Testis (tissue), 3 donors: ENCODE data around the gene MAGEA9B. TPM values are rescaled to one million over a fixed set of nuclear protein-coding genes. Genes with fewer than 3 reads are reported as not detected.
"Not testable (repeated sequence)": the region's sequence is repeated elsewhere in the genome, so short reads cannot be mapped to it uniquely, and the experiment has no call there.

Source experiments
- DNase-seq: peaks from one replicate; pipeline ENCODE4 v3.0.0-alpha.2; 2019
- H3K27ac ChIP-seq, 2 donors: fragments of 200-600 bp; sonication (generic); one replicate each; pipeline ENCODE4 v1.5.1; 2019
- H3K27me3 ChIP-seq: fragments of 200-600 bp; sonication (generic); one replicate; pipeline ENCODE4 v1.5.1; 2019
- H3K36me3 ChIP-seq: fragments of 200-600 bp; sonication (generic); one replicate; pipeline ENCODE4 v1.5.1; 2017; ENCODE audit warnings: low read depth; ENCODE audit errors: missing control alignments
- H3K4me1 ChIP-seq: fragments of 200-600 bp; sonication (generic); one replicate; pipeline ENCODE4 v1.5.1; 2019
- H3K4me3 ChIP-seq, 2 donors: fragments of 200-600 bp; sonication (generic); one replicate each; pipeline ENCODE4 v1.5.1; 2017 to 2019
- H3K9me3 ChIP-seq: fragments of 200-600 bp; sonication (generic); one replicate; pipeline ENCODE4 v1.5.1; 2017
- CTCF ChIP-seq, 3 experiments: fragments of 450-650 bp in 2 of 3; fragments of 200-600 bp in 1 of 3; sonication (generic) in 1 of 3; IDR thresholded peaks; one replicate each; pipeline ENCODE4 v1.5.1; 2016 to 2019; ENCODE audit warnings: antibody characterized with exemption in 3 of 3, mild to moderate bottlenecking in 2 of 3, moderate library complexity in 1 of 3
- POLR2A ChIP-seq: fragments of 450-650 bp; IDR thresholded peaks from one replicate; pipeline ENCODE4 v1.6.1; 2017; ENCODE audit warnings: antibody characterized with exemption, mild to moderate bottlenecking, moderate library complexity
- WGBS, 2 donors: methylation state at CpG; one replicate each; pipeline ENCODE4 v1.1.5; 2018; 5-methylcytosine and 5-hydroxymethylcytosine counted together
- intact Hi-C: fragments of 100-400 bp; cut with DNase I; formaldehyde crosslinking; loops from one replicate; pipeline ENCODE4 v1.15.1; 2023; ENCODE audit warnings: low total_unique reads
- polyA plus RNA-seq: library from polyadenylated mRNA; stranded (reverse); fragments of 350-450 nt; fragmentation: Illumina TruSeq; extraction: RNeasy Lipid Tissue Mini Kit (QIAGEN cat#74804); gene quantifications from one replicate; pipeline ENCODE4 v1.2.3, GENCODE V29; 2014; ENCODE audit warnings: low read depth, low replicate concordance; ENCODE audit not compliant: insufficient read depth
- total RNA-seq, 2 donors: library from RNA; depleted of rRNA; stranded (reverse); fragments of >200 nt; gene quantifications; one replicate each; pipeline ENCODE4 v1.2.3, GENCODE V29; 2016

MAGEA9B gene
- total and polyA plus RNA-seq, 3 donors from 2014 or later: 11.0 to 24.6 (median 18.6) TPM

- intact Hi-C loops: no loop called here
- Histone ChIP-seq H3K4me1 (no peaks in the 10 kb centered on the region), H3K9me3 (no peaks in the 10 kb centered on the region), H3K27ac (no peak overlapping the region), H3K27me3 (no peaks in the 10 kb centered on the region), H3K4me3 (no peak overlapping the region), H3K36me3 (no peaks in the 10 kb centered on the region)
- WGBS, 2 donors: 76 to 85% methylated on average over 2 to 7 of the region's 7 CpGs
- no peak for DNase-seq
- TF ChIP-seq POLR2A: no peak
- TF ChIP-seq CTCF (IDR thresholded peaks at IDR 0.05): no peak
These were observed 19.4 kb downstream of the MAGEA9B start for GRCh38 chrX:149567621-149568417.

- Histone ChIP-seq H3K4me3 (no peak overlapping the region), H3K27me3 (no peaks in the 10 kb centered on the region), H3K36me3 (no peaks in the 10 kb centered on the region), H3K4me1 (no peaks in the 10 kb centered on the region), H3K9me3 (no peaks in the 10 kb centered on the region), H3K27ac (no peak overlapping the region)
- DNase-seq: no peak
- TF ChIP-seq CTCF (IDR thresholded peaks at IDR 0.05): no peak
- TF ChIP-seq POLR2A: no peak
- WGBS, 2 donors: 94 to 98% methylated on average over 4 of the region's 4 CpGs
- intact Hi-C loops: no loop called here
These were observed 23.9 kb downstream of the MAGEA9B start for GRCh38 chrX:149563359-149563758.

- DNase-seq, intact Hi-C loops, H3K27ac ChIP-seq, H3K4me1 ChIP-seq, H3K27me3 ChIP-seq, H3K36me3 ChIP-seq, H3K9me3 ChIP-seq, H3K4me3 ChIP-seq: not testable (repeated sequence)
- WGBS, 2 donors: no CpG with 5 or more reads among the region's 4 CpGs
These were observed 32.0 kb downstream of the MAGEA9B start for GRCh38 chrX:149555251-149555650.

GRCh38 chrX:149551939-149552248 lies 35.4 kb downstream of the MAGEA9B start:
- H3K27me3 ChIP-seq, H3K9me3 ChIP-seq, H3K36me3 ChIP-seq, intact Hi-C loops, DNase-seq, H3K4me1 ChIP-seq, H3K27ac ChIP-seq, H3K4me3 ChIP-seq: not testable (repeated sequence)
- no CpG with 5 or more reads among the region's 6 CpGs for WGBS, 2 donors

- DNase-seq, H3K4me1 ChIP-seq, H3K36me3 ChIP-seq, intact Hi-C loops, H3K27me3 ChIP-seq, H3K4me3 ChIP-seq, H3K27ac ChIP-seq, H3K9me3 ChIP-seq: not testable (repeated sequence)
- no CpG with 5 or more reads among the region's 4 CpGs for WGBS, 2 donors
These were observed 35.9 kb downstream of the MAGEA9B start for GRCh38 chrX:149551245-149551938.

GRCh38 chrX:149550454-149550853 lies 36.8 kb downstream of the MAGEA9B start:
- WGBS, 2 donors: 100% methylated on average over 1 of the region's 1 CpG
- H3K9me3 ChIP-seq, intact Hi-C loops, H3K27ac ChIP-seq, H3K36me3 ChIP-seq, H3K4me1 ChIP-seq, DNase-seq, H3K27me3 ChIP-seq, H3K4me3 ChIP-seq: not testable (repeated sequence)

- H3K27ac ChIP-seq, intact Hi-C loops, H3K27me3 ChIP-seq, H3K4me1 ChIP-seq, H3K9me3 ChIP-seq, DNase-seq, H3K4me3 ChIP-seq, H3K36me3 ChIP-seq: not testable (repeated sequence)
- no CpG with 5 or more reads among the region's 6 CpGs for WGBS, 2 donors
These were observed 37.6 kb downstream of the MAGEA9B start, which contains the start of gene HSFX3 for GRCh38 chrX:149549701-149550100. HSFX3 (minus strand) TSS chrX:149549924; CDS start chrX:149549852, 72 bp downstream.

- H3K9me3 ChIP-seq, H3K27ac ChIP-seq: not testable (repeated sequence)
These were observed 39.5 kb downstream of the MAGEA9B start for GRCh38 chrX:149547782-149548181.

GRCh38 chrX:149546962-149547361 lies 40.3 kb downstream of the MAGEA9B start:
- H3K27ac ChIP-seq, H3K9me3 ChIP-seq, H3K4me3 ChIP-seq, H3K4me1 ChIP-seq, H3K36me3 ChIP-seq, intact Hi-C loops, H3K27me3 ChIP-seq, DNase-seq: not testable (repeated sequence)
- WGBS, 2 donors: 86% methylated on average over 1 of the region's 1 CpG; no CpG with 5 or more reads in 1 of the 2 donors

More at GRCh38 chrX:149547782-149548181, 39.5 kb downstream of the MAGEA9B start:
- H3K4me3 ChIP-seq, DNase-seq, H3K36me3 ChIP-seq, H3K27me3 ChIP-seq, H3K4me1 ChIP-seq, intact Hi-C loops: not testable (repeated sequence)
- WGBS, 2 donors: 40% methylated on average over 1 of the region's 3 CpGs; no CpG with 5 or more reads in 1 of the 2 donors
